Osteocyte (in vitro differentiated cells): ENCODE measurements around the gene BDKRB1. TPM values are rescaled to one million over a fixed set of nuclear protein-coding genes. Genes with fewer than 3 reads are reported as not detected.

Experiments used
- DNase-seq: peaks from one replicate; pipeline ENCODE4 v3.0.0; 2021; ENCODE audit warnings: mixed read lengths; ENCODE audit not compliant: unreplicated experiment; ENCODE audit errors: extremely low spot score
- H3K27ac Mint-ChIP-seq: one replicate; pipeline ENCODE4 v1.8.0; 2021; ENCODE audit warnings: mild to moderate bottlenecking, mixed read lengths; ENCODE audit not compliant: unreplicated experiment
- H3K27me3 Mint-ChIP-seq: one replicate; pipeline ENCODE4 v1.8.0; 2021; ENCODE audit warnings: mixed read lengths; ENCODE audit not compliant: unreplicated experiment
- H3K36me3 Mint-ChIP-seq: one replicate; pipeline ENCODE4 v1.8.0; 2021; ENCODE audit warnings: mixed read lengths; ENCODE audit not compliant: unreplicated experiment
- H3K4me1 Mint-ChIP-seq: one replicate; pipeline ENCODE4 v1.8.0; 2021; ENCODE audit warnings: mixed read lengths; ENCODE audit not compliant: unreplicated experiment
- H3K4me3 Mint-ChIP-seq: one replicate; pipeline ENCODE4 v1.8.0; 2021; ENCODE audit warnings: mild to moderate bottlenecking, moderate library complexity, mixed read lengths; ENCODE audit not compliant: unreplicated experiment
- H3K9me3 Mint-ChIP-seq: one replicate; pipeline ENCODE4 v1.8.0; 2021; ENCODE audit warnings: mixed read lengths; ENCODE audit not compliant: unreplicated experiment
- CTCF ChIP-seq: fragments of 200-600 bp; sonication (generic); IDR thresholded peaks from 2 replicates; pipeline ENCODE4 v1.5.0; 2021; ENCODE audit warnings: antibody characterized with exemption, mild to moderate bottlenecking, moderate library complexity
- total RNA-seq: library from RNA; stranded (reverse); gene quantifications from 2 replicates; pipeline ENCODE4 v1.2.1, GENCODE V29; 2021

Gene BDKRB1
- total RNA-seq, 1 donor from 2014 or later, result not detected

DNA sequence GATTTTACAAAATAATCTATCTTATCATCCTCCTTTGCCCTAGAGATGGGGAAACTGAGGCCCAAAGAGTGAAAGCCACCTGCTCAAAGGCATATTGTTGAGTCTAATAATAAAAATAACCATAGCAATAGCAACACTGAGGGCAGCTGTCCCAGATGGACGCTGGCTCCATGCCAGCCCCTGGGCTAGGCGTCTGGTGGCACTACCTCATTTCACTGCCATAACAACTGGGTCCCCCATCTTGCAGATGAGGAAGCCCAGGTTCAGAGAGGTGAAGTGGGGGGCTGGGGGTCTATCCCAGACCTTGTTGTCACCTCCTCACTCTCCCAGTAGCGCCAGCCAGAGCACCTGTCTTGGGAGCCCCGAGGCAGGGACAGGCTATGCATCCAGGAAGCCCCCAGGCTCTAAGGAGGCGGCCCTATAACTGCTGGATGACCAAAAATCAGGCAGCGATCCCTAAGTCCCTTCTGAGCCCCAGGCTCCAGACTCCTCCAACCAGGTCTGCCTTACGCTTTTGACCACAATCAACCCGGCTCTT is 38.6 kb upstream of the BDKRB1 start:
- Mint-ChIP-seq H3K27me3 (peaks cover 20% of the 10 kb centered on the region), H3K4me1 (no peaks in the 10 kb centered on the region), H3K36me3 (no peaks in the 10 kb centered on the region), H3K27ac (no peak overlapping the region), H3K9me3 (peaks cover under 1% of the 10 kb centered on the region), H3K4me3 (no peak overlapping the region)
- no peak for DNase-seq
- TF ChIP-seq CTCF, result no peak

- no peak overlapping the region for H3K4me3 Mint-ChIP-seq
- no peak for DNase-seq
Observed at GRCh38 chr14:96221109-96221650, 34.8 kb upstream of the BDKRB1 start.

DNA sequence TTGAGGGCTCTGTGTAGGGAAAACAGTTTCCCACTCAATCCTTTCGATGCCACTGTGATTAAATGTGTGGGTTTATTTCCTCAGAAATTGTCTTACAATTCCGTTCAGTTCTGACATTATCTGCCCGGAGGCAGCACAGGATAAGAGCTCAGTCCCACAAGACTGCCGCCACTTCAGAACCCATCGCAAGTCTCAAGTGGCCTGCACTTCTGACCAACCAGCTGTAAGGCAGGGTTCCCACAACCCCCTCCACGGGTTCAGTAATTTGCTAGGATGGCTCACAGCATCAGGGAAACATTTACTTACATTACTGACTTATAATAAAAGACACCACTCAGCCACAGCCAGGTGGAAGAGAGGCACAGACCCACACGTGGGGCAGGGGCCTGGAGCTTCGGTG is 34.2 kb upstream of the BDKRB1 start:
- H3K9me3 Mint-ChIP-seq, result no peaks in the 10 kb centered on the region
- peaks cover 9% of the 10 kb centered on the region for H3K4me1 Mint-ChIP-seq
- H3K36me3 Mint-ChIP-seq, result no peaks in the 10 kb centered on the region
- H3K27me3 Mint-ChIP-seq, result peaks cover 16% of the 10 kb centered on the region
- TF ChIP-seq CTCF, result no peak
- no peak overlapping the region for H3K27ac Mint-ChIP-seq
- no peak overlapping the region for H3K4me3 Mint-ChIP-seq
- DNase-seq, result no peak

More at GRCh38 chr14:96221109-96221650, 34.8 kb upstream of the BDKRB1 start:
- H3K36me3 Mint-ChIP-seq, result no peaks in the 10 kb centered on the region
- H3K27me3 Mint-ChIP-seq, result peaks cover 16% of the 10 kb centered on the region
- no peak overlapping the region for H3K27ac Mint-ChIP-seq
- no peak for TF ChIP-seq CTCF
- H3K4me1 Mint-ChIP-seq, result peaks cover 9% of the 10 kb centered on the region
- H3K9me3 Mint-ChIP-seq, result no peaks in the 10 kb centered on the region

- no peak for DNase-seq
- peaks cover 13% of the 10 kb centered on the region for H3K27me3 Mint-ChIP-seq
- no peak overlapping the region for H3K27ac Mint-ChIP-seq
- H3K4me3 Mint-ChIP-seq, result no peak overlapping the region
- no peaks in the 10 kb centered on the region for H3K36me3 Mint-ChIP-seq
- TF ChIP-seq CTCF, result no peak
- H3K9me3 Mint-ChIP-seq, result no peaks in the 10 kb centered on the region
- H3K4me1 Mint-ChIP-seq, result peaks cover 9% of the 10 kb centered on the region
Observed at GRCh38 chr14:96224480-96225096, 31.4 kb upstream of the BDKRB1 start.

DNA sequence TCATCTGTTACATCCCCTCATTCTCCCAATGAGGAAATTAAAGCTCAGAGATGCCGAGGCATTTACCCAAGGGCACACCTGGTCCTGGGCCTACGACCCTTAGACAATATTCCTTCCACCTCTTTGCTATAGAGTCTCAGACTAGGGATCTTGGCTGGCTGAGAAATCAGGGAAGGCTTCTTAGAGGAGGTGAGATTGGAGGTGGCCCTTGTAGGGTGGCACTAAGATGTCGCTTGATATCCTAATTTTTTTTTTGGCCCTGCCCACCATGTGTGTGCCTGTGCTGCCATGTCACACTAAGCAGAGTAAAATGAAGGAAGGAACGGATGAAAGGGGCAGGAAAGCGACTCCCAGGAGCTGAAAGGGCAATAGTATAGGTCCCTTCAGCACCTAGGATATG is 30.8 kb upstream of the BDKRB1 start:
- peaks cover 9% of the 10 kb centered on the region for H3K4me1 Mint-ChIP-seq
- peaks cover 11% of the 10 kb centered on the region for H3K27me3 Mint-ChIP-seq
- H3K4me3 Mint-ChIP-seq, result no peak overlapping the region
- no peaks in the 10 kb centered on the region for H3K9me3 Mint-ChIP-seq
- DNase-seq, result no peak
- no peak for TF ChIP-seq CTCF
- H3K36me3 Mint-ChIP-seq, result no peaks in the 10 kb centered on the region
- H3K27ac Mint-ChIP-seq, result no peak overlapping the region
